RWPE2 (cell line): ENCODE measurements around the gene EXOC6.

Experiments used
- ATAC-seq: fragments of 200-7000 bp; cut with Tn5 transposase; 3 replicates; pipeline ENCODE4 v1.9.1; 2021; ENCODE audit warnings: low read depth
- DNase-seq: peaks from one replicate; pipeline ENCODE4 v3.0.0-alpha.2; 2020; ENCODE audit warnings: low spot score
- H3K27ac ChIP-seq: fragments of 450-650 bp; 2 replicates; pipeline ENCODE4 v1.5.1; 2017; ENCODE audit warnings: mild to moderate bottlenecking; ENCODE audit not compliant: poor library complexity, severe bottlenecking
- H3K27me3 ChIP-seq: fragments of 250-450 bp; sonication (Bioruptor Pico); 2 replicates; pipeline ENCODE4 v1.5.1; 2021; ENCODE audit warnings: mild to moderate bottlenecking, moderate library complexity; ENCODE audit not compliant: insufficient read depth, poor library complexity, severe bottlenecking
- H3K36me3 ChIP-seq: fragments of 250-450 bp; sonication (Bioruptor Pico); 2 replicates; pipeline ENCODE4 v1.5.1; 2020; ENCODE audit warnings: low read depth, mild to moderate bottlenecking, moderate library complexity
- H3K4me1 ChIP-seq: fragments of 250-450 bp; sonication (Bioruptor Pico); 2 replicates; pipeline ENCODE4 v1.5.1; 2021; ENCODE audit warnings: mild to moderate bottlenecking, moderate library complexity; ENCODE audit not compliant: insufficient read depth, poor library complexity, severe bottlenecking
- H3K4me3 ChIP-seq: fragments of 250-450 bp; sonication (Bioruptor Pico); 2 replicates; pipeline ENCODE4 v1.5.1; 2021; ENCODE audit warnings: mild to moderate bottlenecking, moderate library complexity; ENCODE audit not compliant: severe bottlenecking
- H3K9me3 ChIP-seq: fragments of 250-450 bp; sonication (Bioruptor Pico); 2 replicates; pipeline ENCODE4 v1.5.1; 2021; ENCODE audit warnings: mild to moderate bottlenecking, moderate library complexity; ENCODE audit not compliant: severe bottlenecking
- CTCF ChIP-seq: fragments of 450-650 bp; IDR thresholded peaks from one replicate; pipeline ENCODE4 v1.5.1; 2017; ENCODE audit warnings: mild to moderate bottlenecking, moderate library complexity; ENCODE audit not compliant: poor library complexity, severe bottlenecking

EXOC6 gene

GRCh38 chr10:92816091-92816531 lies 32.2 kb upstream of the EXOC6 start:
- Histone ChIP-seq H3K4me3 (no peak overlapping the region), H3K27ac (no peak overlapping the region), H3K36me3 (no peaks in the 10 kb centered on the region), H3K4me1 (no peaks in the 10 kb centered on the region), H3K27me3 (no peaks in the 10 kb centered on the region), H3K9me3 (no peaks in the 10 kb centered on the region)
- no peak for DNase-seq
- no peak for ATAC-seq
- TF ChIP-seq CTCF = no peak

- DNase-seq = no peak
- peaks cover 10% of the 10 kb centered on the region for H3K4me1 ChIP-seq
Measured at GRCh38 chr10:92822060-92822634, 26.2 kb upstream of the EXOC6 start.

GRCh38 chr10:92822964-92823363 lies 25.4 kb upstream of the EXOC6 start:
- TF ChIP-seq CTCF = peak; percentile 22
- ATAC-seq = no peak

More at GRCh38 chr10:92822060-92822634, 26.2 kb upstream of the EXOC6 start:
- TF ChIP-seq CTCF = no peak
- no peak overlapping the region for H3K4me3 ChIP-seq
- H3K36me3 ChIP-seq = no peaks in the 10 kb centered on the region
- ATAC-seq = peak; percentile 92
- H3K27me3 ChIP-seq = no peaks in the 10 kb centered on the region
- peak overlapping the region; percentile 77 for H3K27ac ChIP-seq
- H3K9me3 ChIP-seq = no peaks in the 10 kb centered on the region

GRCh38 chr10:92826061-92826460 lies 22.3 kb upstream of the EXOC6 start:
- ATAC-seq = no peak
- H3K27ac ChIP-seq = no peak overlapping the region

More at GRCh38 chr10:92822964-92823363, 25.4 kb upstream of the EXOC6 start:
- no peaks in the 10 kb centered on the region for H3K27me3 ChIP-seq
- no peaks in the 10 kb centered on the region for H3K9me3 ChIP-seq
- no peak overlapping the region for H3K4me3 ChIP-seq
- peaks cover 10% of the 10 kb centered on the region for H3K4me1 ChIP-seq
- DNase-seq = no peak
- H3K36me3 ChIP-seq = no peaks in the 10 kb centered on the region
- peak overlapping the region; percentile 77 for H3K27ac ChIP-seq

More at GRCh38 chr10:92826061-92826460, 22.3 kb upstream of the EXOC6 start:
- Histone ChIP-seq H3K4me3 (no peak overlapping the region), H3K4me1 (peaks cover 10% of the 10 kb centered on the region), H3K27me3 (no peaks in the 10 kb centered on the region), H3K36me3 (no peaks in the 10 kb centered on the region), H3K9me3 (no peaks in the 10 kb centered on the region)
- TF ChIP-seq CTCF = no peak
- DNase-seq = no peak
